KBM-7 (cell line): ENCODE results near the gene GPR179.

Experiments used
- DNase-seq: peaks from one replicate; pipeline ENCODE4 v3.0.0-alpha.2; 2015
- in situ Hi-C: fragments of 300-500 bp; cut with MboI; formaldehyde crosslinking; loops from 2 replicates; pipeline ENCODE4 v1.14.3; 2020; ENCODE audit warnings: low sequenced_read_pairs, low pct_unique_long_range_greater_than_20kb, mixed read lengths

GPR179 gene

GRCh38 chr17:38350035-38350434 is 6.3 kb upstream of the GPR179 start:
- in situ Hi-C loops = no loop called here

GRCh38 chr17:38349097-38349730 is 5.5 kb upstream of the GPR179 start:
- in situ Hi-C loops = no loop called here
- peak; percentile 91 for DNase-seq

More at GRCh38 chr17:38350035-38350434, 6.3 kb upstream of the GPR179 start:
- DNase-seq = no peak

DNA sequence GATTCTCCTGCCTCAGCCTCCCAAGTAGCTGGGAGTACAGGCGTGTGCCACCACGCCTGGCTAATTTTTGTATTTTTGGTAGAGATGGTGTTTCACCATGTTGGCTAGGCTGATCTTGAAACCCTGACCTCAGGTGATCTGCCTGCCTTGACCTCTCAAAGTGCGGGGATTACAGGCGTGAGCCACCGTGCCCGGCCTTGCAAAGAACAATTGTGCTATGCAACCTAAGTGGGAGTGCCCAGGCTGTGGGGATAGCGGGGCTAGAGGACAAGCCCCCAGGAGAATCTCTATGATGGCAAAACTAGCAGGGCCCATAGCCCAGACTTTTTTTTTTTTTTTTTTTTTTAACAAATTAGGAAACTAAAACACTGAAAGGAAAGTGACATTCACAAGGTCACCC is 2.0 kb upstream of the GPR179 start:
- DNase-seq = no peak
- in situ Hi-C loops = no loop called here

- in situ Hi-C loops = no loop called here
- no peak for DNase-seq
Measured at GRCh38 chr17:38344420-38344745, 627 bp upstream of the GPR179 start.

DNA sequence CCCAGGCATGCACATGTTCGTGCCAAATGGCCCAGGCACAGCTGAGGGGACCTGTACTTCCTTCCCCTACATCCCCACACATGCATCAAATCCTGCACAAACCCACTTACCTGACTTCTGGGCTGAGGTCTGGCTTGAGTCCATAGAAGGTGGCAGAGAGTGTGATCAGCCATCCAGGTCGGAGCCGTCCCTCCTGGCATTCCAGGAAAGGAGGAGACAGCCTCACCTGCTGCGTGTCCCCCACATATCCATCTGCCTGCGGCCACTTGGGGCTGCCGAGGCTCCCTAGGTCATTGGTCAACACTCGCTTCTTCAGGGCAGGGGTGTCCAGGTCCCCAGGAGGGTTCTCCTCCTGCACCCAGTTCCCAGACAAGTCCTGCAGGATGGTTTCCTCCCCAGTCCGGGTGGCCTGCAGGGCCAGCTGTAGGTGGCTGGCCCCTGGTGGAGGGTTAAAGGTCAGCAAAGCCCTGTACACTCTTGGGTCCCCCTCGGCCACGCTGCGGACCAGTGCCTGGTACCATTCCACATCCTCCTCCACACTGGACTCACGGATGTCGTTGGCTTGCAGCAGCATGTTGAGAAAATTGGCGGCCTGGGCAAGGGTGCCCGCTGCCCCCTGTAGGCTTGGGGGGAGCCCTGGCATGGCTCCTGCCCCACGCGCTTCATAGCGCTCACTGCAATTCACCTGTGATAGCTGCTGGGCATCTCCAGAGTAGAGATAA is 709 bp downstream of the GPR179 start:
- in situ Hi-C loops = no loop called here
- no peak for DNase-seq

GRCh38 chr17:38341035-38341721 is 2.6 kb downstream of the GPR179 start:
- in situ Hi-C loops = no loop called here
- DNase-seq = peak; percentile 56

GRCh38 chr17:38339891-38340290 is 3.9 kb downstream of the GPR179 start:
- no peak for DNase-seq
- in situ Hi-C loops = no loop called here

DNA sequence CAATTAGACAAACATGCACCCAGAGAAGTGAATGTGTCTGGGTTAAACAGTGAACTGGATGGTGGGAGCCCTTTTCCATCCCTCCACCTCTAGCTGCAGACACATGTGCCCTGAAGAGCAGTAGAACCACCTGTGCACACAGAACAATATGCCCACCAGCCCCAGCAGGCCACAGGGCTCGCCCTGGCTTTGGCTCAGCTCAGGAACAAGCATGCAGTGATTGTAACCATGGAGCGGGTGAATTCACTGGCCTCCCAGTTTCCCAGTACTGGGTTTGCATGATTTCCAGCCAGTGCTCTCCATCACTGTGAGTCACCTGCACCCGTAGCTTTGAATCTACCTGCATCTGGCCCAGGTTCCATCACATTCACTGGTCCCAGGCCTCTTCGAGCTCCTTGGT is 5.2 kb downstream of the GPR179 start:
- in situ Hi-C loops = no loop called here
- DNase-seq = no peak

DNA sequence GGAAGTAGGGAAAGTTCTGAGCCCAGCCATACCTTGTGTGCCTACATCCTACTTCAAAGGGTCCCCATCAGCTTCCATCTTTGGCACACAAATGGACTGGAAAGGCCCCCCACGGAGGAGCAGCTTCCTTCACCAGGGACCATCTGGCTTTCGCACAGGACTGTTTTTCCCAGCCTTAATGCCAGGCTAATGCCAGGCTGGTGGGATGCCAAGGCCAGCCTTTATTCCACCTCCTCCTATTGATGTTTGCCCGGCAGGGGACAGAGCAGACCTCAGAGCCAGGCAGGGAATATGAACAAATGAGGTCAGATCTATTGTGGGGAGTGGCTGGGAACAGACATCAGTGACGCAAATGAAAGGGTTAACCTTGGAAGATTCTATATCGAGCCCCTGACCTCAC is 5.7 kb downstream of the GPR179 start:
- in situ Hi-C loops = no loop called here
- no peak for DNase-seq

DNA sequence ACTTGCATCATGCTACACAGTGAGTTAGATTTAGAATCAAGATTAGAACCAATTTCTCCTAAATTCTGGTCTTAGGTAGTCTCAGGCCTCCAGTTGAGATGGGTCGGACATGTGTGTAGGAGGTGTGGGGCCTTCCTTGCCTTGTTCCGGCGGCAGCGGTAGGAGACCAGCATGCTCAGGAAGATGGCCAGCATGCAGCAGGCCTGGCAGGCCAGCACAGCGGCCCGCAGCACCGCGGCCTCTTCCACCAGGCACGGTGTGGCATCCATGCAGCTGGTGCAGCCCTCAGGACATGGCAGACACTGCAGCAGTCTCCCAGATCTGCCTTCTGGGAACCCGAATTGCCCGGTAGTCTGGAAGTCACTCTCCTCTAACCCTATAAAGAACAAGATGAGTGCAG is 6.9 kb downstream of the GPR179 start:
- in situ Hi-C loops = no loop called here
- no peak for DNase-seq

DNA sequence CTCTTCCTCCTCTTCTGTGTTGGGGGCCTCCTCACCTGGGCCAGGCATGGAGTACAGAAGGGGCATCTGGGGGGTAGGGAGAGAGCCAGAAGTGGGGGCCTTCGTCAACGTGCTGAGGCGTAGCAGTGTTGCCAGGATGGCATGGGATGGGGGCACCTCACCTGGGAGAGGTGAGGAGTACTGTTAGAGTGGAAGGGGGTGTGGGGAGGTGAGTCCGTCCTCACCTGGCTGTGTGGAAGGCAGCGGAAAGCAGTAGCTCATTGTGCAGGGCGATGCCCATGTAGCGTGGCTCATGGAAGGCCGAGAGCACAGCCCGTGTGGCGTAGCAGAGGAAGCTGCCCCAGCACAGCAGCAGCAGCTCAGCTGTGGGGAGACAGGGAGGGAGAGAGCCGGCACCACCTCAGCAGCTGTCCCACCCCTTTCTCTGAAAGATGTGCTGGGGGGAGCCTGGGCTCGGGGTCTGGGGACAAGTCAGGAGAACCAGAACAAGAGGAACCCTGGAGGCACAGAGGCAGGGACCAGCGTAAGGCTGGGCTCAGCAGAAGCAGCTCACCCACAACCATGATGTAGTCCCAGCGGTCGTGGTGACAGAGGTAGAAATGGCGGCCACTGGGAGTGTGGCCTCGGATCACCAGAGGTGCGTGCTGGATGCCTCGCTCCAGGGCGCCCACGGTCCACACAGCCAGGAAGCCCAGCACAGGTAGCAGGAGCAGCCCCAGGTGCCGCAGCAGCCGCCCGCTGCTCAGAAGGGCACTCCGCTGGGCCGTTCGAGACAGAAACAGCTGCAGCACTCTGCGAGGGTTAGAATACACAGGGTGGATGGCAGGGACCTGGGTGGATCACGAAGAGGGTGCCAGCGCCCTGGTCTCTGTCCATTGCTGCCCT is 9.0 kb downstream of the GPR179 start:
- no peak for DNase-seq
- in situ Hi-C loops = loop anchor here (5.0 kb wide), 1 partner anchor 78 kb away; no protein-coding TSS in a partner anchor

DNA sequence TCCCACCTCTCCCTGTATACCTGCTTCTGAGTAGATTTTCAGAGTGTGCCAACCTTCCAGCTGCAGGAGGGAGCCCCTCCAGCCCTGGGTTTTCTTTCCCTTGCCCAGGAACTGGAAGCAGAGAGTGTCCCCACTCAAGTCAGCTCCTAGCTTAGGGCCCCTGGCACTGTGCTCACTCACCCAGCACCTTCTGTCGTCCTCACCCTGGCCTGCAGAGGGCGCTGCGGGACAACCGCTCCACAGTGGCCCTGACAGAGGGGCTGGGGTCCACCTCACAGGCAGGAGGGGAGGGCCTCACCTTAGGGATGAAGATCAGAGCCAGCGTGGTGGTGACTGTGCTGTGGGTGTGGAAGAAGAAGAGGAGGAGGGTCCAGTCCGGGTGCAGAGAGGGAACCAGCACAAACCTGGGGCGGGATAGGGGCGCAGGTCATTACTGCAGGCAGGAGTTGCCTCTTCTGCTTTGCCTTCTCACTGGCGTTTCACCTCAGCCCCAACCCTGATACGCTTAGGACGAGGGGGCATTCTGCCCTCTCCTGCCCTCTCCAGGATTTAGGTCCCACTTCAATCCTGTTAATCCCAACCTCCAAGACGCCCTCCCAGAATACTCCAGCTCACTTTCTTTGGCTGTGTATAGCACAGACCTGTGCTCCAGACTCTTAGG is 10.0 kb downstream of the GPR179 start:
- peak; percentile 67 for DNase-seq
- in situ Hi-C loops = loop anchor here (5.0 kb wide), 1 partner anchor 79 kb away; no protein-coding TSS in a partner anchor

- in situ Hi-C loops = loop anchor here (5.0 kb wide), 1 partner anchor 80 kb away; no protein-coding TSS in a partner anchor
- no peak for DNase-seq
Measured at GRCh38 chr17:38332735-38333134, 11.0 kb downstream of the GPR179 start.

GRCh38 chr17:38330941-38331411 is 12.8 kb downstream of the GPR179 start:
- no peak for DNase-seq
- in situ Hi-C loops = loop anchor here (5.0 kb wide), 1 partner anchor 81 kb away; no protein-coding TSS in a partner anchor

GRCh38 chr17:38329808-38330730 is 13.7 kb downstream of the GPR179 start:
- DNase-seq = no peak
- in situ Hi-C loops = loop anchor here (5.0 kb wide), 1 partner anchor 82 kb away; no protein-coding TSS in a partner anchor

DNA sequence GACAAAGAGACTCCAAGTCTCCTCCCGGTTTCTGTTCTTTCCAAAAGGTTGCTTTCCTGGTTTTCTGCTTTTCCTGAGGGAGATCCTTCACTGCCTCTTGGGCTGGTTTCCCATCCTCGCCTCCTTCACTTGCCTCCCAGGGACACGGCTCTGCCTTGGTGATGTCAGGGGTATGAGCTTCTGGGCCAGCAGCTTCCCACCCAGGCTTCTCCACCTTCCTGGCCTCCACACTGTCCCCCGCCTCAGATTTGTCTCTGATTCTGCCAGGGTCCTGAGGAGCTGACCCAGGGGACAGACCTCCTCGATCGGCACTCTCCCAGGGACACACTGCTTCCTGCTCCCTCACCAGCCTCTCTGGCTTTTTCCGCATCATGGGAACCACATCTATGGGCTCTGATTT is 14.5 kb downstream of the GPR179 start:
- in situ Hi-C loops = no loop called here
- no peak for DNase-seq

- in situ Hi-C loops = no loop called here
- no peak for DNase-seq
Measured at GRCh38 chr17:38328620-38329019, 15.1 kb downstream of the GPR179 start.

GRCh38 chr17:38327936-38328335 is 15.8 kb downstream of the GPR179 start:
- no peak for DNase-seq

More at GRCh38 chr17:38327936-38328335, 15.8 kb downstream of the GPR179 start:
- in situ Hi-C loops = no loop called here
